ENCODE data around the gene GRIP2.

DNA sequence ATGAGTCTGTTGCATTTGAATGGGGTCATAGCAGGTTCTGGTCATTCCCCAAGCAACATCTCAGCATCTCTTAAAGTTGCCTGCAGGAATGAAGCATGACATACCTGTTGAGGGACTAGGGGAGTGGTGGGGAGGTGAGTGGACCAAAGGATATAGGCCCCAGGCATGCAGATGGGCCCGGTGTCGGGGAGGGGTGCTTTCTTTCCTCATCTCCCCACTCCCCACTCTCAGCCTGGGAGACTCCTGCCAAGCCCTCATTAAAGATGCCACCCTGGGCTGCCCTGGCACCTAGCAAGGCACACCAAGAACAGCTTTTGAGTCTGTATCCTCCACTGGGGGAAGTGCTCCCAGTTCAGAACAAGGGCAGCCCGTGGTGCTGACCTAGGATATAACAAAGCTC, 54.2 kb downstream of the GRIP2 start:
- no peak for TF ChIP-seq EZH2 (IDR thresholded peaks at IDR 0.05; ENCODE audit: borderline replicate concordance)
- no peak for TF ChIP-seq CTCF (IDR thresholded peaks at IDR 0.05; ENCODE audit: poor library complexity)

All from hepatocyte (in vitro differentiated cells).